ENCODE data around the gene C11orf86. TPM values are rescaled to one million over a fixed set of nuclear protein-coding genes. Genes with fewer than 3 reads are reported as not detected.
"Not testable (repeated sequence)": the region's sequence is repeated elsewhere in the genome, so short reads cannot be mapped to it uniquely, and the experiment has no call there.

The C11orf86 gene
- total RNA-seq, 1 donor: not detected

- peak overlapping the region; percentile 22 for H3K4me3 ChIP-seq (ENCODE audit: low read depth, low read length)
These were observed 18.3 kb upstream of the C11orf86 start for GRCh38 chr11:66956689-66957290.

GRCh38 chr11:66957971-66958231, 17.2 kb upstream of the C11orf86 start:
- no peak for DNase-seq (ENCODE audit: low read depth)
- no peak for TF ChIP-seq CTCF (IDR thresholded peaks at IDR 0.05; ENCODE audit: insufficient read depth, low read length)
- H3K4me3 ChIP-seq (ENCODE audit: low read depth, low read length): peak overlapping the region; percentile 79

More at GRCh38 chr11:66956689-66957290, 18.3 kb upstream of the C11orf86 start:
- TF ChIP-seq CTCF (IDR thresholded peaks at IDR 0.05; ENCODE audit: insufficient read depth, low read length): peak; percentile 48
- peak; percentile 58 for DNase-seq (ENCODE audit: low read depth)

DNA sequence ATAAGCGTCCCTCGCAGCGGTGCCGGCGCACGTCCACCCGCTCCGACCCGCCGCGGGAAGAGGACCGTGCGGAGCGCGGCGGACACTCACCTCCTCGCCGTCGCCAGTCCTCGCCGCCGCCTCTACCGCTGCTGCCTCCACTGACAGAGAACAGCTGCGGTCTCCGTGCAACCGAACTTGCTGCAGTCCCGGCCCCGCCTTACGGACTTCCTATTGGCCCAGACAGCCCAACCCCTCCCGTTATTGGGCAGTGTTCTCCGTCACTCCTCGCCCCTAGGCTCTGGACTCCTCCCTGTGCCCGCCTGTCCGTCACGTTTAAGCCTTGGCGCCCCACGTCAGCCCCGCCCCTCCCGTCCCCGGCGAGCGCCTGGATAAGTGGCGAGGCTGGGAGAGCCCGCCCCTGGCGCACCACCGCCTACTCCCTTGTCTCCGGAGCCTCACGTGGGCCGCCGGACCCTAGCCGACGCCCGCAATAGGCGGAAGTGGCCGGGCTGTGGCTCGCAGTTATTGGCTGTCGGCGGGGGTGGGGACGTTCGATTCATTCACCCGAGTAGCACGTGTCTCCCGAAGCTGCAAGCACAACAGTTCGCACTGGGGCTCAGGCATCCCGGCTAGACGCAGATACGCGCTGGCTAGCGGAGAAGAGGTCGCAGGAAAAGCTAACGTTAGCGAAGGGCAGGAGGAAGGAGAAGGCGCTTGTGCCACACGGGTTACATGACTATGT, 16.7 kb upstream of the C11orf86 start, which contains the start of gene PC:
TSS of gene PC (minus strand) at position 152 of the 724 bp plus-strand sequence. CDS start 86,224 bp downstream, outside the sequence.
- peak within 1 kb of the TSS; percentile 79 for H3K4me3 ChIP-seq (ENCODE audit: low read depth, low read length)
- peak; percentile 100 for DNase-seq (ENCODE audit: low read depth)
- no peak for TF ChIP-seq CTCF (IDR thresholded peaks at IDR 0.05; ENCODE audit: insufficient read depth, low read length)

- no peak for DNase-seq (ENCODE audit: low read depth)
- no peak for TF ChIP-seq CTCF (IDR thresholded peaks at IDR 0.05; ENCODE audit: insufficient read depth, low read length)
- peak overlapping the region; percentile 61 for H3K4me3 ChIP-seq (ENCODE audit: low read depth, low read length)
These were observed 16.2 kb upstream of the C11orf86 start for GRCh38 chr11:66958956-66959274.

DNA sequence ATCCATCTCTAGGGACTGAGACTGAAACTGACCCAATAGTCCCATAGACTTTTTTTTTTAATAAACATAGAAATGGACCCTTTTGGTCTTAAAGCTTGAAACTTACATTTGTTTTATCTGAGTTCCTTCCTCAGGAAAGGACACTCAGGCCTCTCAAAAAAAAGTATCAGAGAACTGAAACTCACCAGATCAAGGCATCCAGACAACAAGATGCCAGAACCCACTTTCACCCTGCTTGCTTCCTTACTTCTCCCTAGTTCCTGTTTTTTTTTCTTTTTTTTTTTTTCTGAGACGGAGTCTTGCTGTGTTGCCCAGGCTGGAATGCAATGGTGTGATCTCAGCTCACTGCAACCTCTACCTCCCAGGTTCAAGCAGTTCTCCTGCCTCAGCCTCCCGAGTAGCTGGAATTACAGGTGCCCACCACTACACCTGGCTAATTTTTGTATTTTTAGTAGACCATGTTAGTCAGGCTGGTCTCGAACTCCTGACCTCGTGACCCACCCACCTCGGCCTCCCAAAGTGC, 13.4 kb upstream of the C11orf86 start:
- H3K4me3 ChIP-seq (ENCODE audit: low read depth, low read length); DNase-seq (ENCODE audit: low read depth): not testable (repeated sequence)

DNA sequence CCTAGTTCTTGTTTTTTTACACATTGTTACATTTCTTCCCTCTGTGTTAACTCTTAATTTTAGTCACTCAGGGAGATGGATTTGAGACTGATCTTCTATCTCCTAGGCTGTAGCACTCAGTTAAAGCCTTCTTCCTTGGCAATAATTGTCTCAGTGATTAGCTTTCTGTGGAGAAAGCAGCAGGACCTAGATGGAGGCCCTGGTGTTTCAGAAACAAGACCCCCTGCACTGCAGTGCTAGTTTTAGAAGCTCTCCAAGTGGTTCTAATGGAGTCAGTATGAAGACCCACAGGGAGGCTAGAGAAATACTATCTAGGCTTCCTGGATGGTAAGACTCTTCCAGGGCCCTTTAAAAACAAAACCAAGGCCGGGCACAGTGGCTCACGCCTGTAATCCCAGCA, 12.9 kb upstream of the C11orf86 start:
- DNase-seq (ENCODE audit: low read depth): no peak
- H3K4me3 ChIP-seq (ENCODE audit: low read depth, low read length): no peak overlapping the region
- TF ChIP-seq CTCF (IDR thresholded peaks at IDR 0.05; ENCODE audit: insufficient read depth, low read length): no peak

DNA sequence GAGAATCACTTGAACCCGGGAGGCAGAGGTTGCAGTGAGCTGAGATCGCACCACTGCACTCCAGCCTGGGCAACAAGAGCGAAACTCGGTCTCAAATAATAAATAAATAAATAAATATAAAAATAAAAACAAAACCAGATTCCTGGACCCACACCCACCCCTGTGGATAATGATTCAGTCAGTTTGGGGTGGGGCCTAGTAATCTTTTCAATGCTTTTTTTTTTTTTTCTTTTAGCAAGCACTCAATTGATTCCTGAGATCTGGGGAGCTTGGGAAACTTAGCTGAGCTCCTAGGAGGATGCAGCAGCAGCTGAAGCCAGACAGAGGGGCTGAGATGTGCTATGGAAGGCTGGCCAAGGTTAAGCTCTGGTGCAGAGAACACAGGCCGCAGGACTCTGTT, 12.3 kb upstream of the C11orf86 start:
- DNase-seq (ENCODE audit: low read depth): no peak
- no peak for TF ChIP-seq CTCF (IDR thresholded peaks at IDR 0.05; ENCODE audit: insufficient read depth, low read length)
- no peak overlapping the region for H3K4me3 ChIP-seq (ENCODE audit: low read depth, low read length)
